H1 (cell line): ENCODE measurements around the gene PGAM2. TPM values are rescaled to one million over a fixed set of nuclear protein-coding genes. Genes with fewer than 3 reads are reported as not detected.

Experiments used
- BCL11A ChIP-seq, 2 experiments: IDR thresholded peaks; one replicate each; pipeline ENCODE4 v1.6.1; 2011; ENCODE audit warnings: low read depth in 2 of 2, low read length in 2 of 2, mild to moderate bottlenecking in 2 of 2
- RXRA ChIP-seq: IDR thresholded peaks from 2 replicates; pipeline ENCODE4 v1.6.1; 2011; ENCODE audit warnings: low read depth, mild to moderate bottlenecking, low read length, moderate library complexity; ENCODE audit not compliant: insufficient read depth
- polyA plus RNA-seq, 7 experiments: library from polyadenylated mRNA; depleted of rRNA in 3 of 7; stranded (reverse) in 5 of 7; unstranded in 2 of 7; fragments of >200 nt in 5 of 7; fragments of 200-250 nt in 2 of 7; gene quantifications; 1 replicate in 5 of 7; 2 replicates in 1 of 7; 4 replicates in 1 of 7; pipeline versions ENCODE4 v1.2.1 to v1.2.3, GENCODE V29; 2011 to 2013; ENCODE audit warnings: missing spikeins in 2 of 7, mixed read lengths in 2 of 7
- total RNA-seq: library from RNA; stranded (reverse); fragmentation: NEBNext Ultra II Directional; extraction: Animal tissue kit (Norgen Biotek cat#: 25700); gene quantifications from 2 replicates; pipeline ENCODE4 v1.2.1, GENCODE V29; 2021

Gene PGAM2
- total and polyA plus RNA-seq, 2 of the 8 experiments (the other 6 are each of a cell fraction or from before 2014, with no cell fraction given), result 2.1 to 2.9 TPM

GRCh38 chr7:44099669-44100068 is 34.3 kb upstream of the PGAM2 start (continued):
- TF ChIP-seq BCL11A (IDR thresholded peaks at IDR 0.05; ENCODE audit: low read depth in 2 of 2, low read length in 2 of 2), result no peak
- TF ChIP-seq RXRA, result no peak
- TF ChIP-seq, all 59 proteins: peak for 0
